C4-2B (cell line): ENCODE results near the gene OR2A2.

Experiments
- CTCF ChIP-seq: fragments of 450-650 bp; conservative IDR thresholded peaks from 2 replicates; pipeline ENCODE4 v1.5.1; 2017; ENCODE audit warnings: mild to moderate bottlenecking
- ZFX ChIP-seq: fragments of 450-650 bp; IDR thresholded peaks from 2 replicates; pipeline ENCODE4 v1.6.1; 2017

DNA sequence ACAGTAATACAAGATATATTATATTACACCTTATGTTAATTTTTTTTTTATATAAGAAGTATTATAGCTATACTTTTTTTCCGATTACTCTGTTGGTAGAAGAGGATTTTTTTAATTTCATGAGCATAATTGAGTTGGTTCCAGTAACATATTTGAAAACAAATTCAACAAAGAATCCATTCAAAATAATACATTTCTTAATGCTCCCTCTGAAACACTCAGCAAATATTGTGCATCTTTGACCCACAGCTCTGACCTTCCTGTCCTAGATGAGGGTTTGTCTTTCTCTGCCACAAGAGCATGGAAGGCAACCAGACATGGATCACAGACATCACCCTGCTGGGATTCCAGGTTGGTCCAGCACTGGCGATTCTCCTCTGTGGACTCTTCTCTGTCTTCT is at the start of gene OR2A2:
- TF ChIP-seq CTCF (no peak), ZFX (no peak)
